GM13976 (cell line): Measurements from ENCODE around the gene GABBR2.

Experiments used
- DNase-seq: peaks from one replicate; pipeline ENCODE4 v3.0.0; 2012; ENCODE audit warnings: low spot score
- CTCF ChIP-seq: IDR thresholded peaks from 2 replicates; pipeline ENCODE4 v1.5.1; 2012; ENCODE audit warnings: borderline replicate concordance, mild to moderate bottlenecking; ENCODE audit not compliant: insufficient read depth; ENCODE audit errors: extremely low read depth, missing control alignments, control extremely low read depth
- in situ Hi-C: fragments of 300-500 bp; cut with MboI; formaldehyde crosslinking; loops from one replicate; pipeline ENCODE4 v1.12.0; 2022; ENCODE audit warnings: low sequenced_read_pairs, mixed read lengths, inconsistent platforms; ENCODE audit not compliant: unreplicated experiment

Gene GABBR2

DNA sequence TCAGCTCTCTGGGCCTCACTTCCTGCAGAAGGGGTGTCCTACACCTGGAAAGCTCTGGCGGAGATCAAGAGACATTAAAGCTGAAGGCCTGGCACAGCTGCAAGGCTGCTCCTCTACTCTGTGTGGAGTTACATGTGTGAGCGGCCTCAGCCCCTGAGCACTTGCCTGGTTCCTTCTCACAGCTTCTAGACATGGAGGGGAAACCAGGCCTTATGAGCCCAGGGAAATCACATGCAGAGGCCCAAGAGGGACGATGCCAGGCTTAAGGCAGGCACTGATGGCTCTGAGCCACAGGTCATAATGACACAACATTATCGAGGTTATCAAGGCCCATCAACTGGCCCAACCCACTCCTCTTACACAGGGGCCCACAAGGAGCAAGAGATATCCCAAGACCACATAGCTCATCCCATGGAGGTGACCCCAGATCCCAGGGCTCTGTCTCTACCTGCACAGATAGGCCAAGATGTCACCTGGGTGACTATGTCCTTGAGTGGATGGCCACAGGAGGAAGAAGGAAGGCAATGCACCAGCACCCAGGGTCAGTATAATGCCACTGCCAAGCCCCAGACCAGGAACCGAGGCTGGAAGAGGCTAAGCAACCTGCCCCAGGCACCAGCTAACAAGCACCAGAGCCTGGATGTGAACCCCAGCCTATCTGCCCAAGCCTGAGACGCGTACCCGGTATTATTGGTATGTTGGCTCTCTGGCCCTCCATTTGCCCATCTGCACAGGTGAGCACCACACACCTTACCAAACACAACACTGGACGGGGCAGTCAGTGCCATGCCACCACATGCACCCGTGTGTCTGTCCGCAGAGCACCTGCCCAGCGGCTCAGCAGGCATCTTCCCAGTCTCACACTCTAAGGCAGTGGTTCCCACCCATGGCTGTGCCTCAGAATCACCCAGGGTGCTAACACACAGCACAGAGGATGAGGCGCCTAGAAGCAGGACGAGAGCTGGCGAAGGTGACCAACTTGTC is 143.3 kb downstream of the GABBR2 start:
- TF ChIP-seq CTCF, result no peak
- no peak for DNase-seq
- in situ Hi-C loops, result no loop called here

GRCh38 chr9:98564714-98565113 is 144.0 kb downstream of the GABBR2 start:
- no peak for TF ChIP-seq CTCF
- in situ Hi-C loops, result no loop called here
- no peak for DNase-seq

DNA sequence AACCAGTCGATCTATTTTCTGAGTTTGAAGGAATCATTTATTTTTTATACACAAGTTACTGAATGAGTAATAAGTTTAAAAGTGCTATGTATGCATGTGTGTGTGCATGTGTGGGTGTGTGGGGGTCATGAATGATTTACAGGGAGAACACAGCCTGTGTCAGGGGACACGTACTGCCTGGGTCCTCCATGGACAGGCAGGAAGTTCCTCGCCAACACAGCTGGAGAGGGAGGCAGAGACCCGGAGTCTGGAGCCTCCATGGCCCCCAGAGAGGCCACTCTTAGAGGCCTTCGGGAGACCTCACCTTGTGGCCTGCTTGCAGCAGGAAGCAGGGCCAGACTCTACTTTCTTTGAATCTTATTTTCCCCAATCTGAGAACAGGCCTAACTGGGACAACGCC is 144.7 kb downstream of the GABBR2 start:
- in situ Hi-C loops, result no loop called here

GRCh38 chr9:98563212-98563907 is 145.4 kb downstream of the GABBR2 start:
- DNase-seq, result no peak
- in situ Hi-C loops, result no loop called here
- no peak for TF ChIP-seq CTCF

More for the DNA sequence above, 144.7 kb downstream of the GABBR2 start:
- DNase-seq, result no peak
- no peak for TF ChIP-seq CTCF

DNA sequence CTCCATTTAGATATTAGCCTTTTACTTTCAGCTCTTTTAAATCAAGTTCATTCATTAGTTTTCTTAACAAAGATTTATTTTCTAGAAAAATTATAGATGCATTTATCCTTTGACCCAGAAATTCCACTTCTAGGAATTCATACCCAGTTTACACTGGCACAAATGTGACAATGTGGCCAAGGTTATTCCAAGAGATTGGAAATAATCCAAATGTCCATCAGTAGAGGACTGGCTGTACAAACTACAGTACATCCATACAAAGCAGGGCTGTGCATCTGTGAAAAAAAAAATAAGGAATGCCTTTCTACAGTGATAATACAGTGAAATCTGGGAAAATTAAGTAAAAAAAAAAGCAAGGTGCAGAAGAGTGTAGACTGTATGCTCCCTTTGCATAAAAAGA is 149.2 kb downstream of the GABBR2 start:
- in situ Hi-C loops, result no loop called here
- no peak for TF ChIP-seq CTCF
- DNase-seq, result no peak

- TF ChIP-seq CTCF, result no peak
- no peak for DNase-seq
- in situ Hi-C loops, result no loop called here
Observed at GRCh38 chr9:98558575-98558974, 150.2 kb downstream of the GABBR2 start.
